Activated CD4-positive, alpha-beta T cell treated with anti-CD3 and anti-CD28 coated beads, Interleukin-2, amount 50 U/mL, for 48 hours (primary cell): ENCODE measurements around the gene FAM107A.

Source experiments
- DNase-seq, 2 experiments: peaks; one replicate each; pipeline ENCODE4 v3.0.0-alpha.2; 2020

FAM107A gene

GRCh38 chr3:58591517-58592510, 14.6 kb upstream of the FAM107A start:
- DNase-seq: no peak

- peak in 1 of 2 experiments; percentile 6 for DNase-seq
Measured at GRCh38 chr3:58588030-58588614, 10.9 kb upstream of the FAM107A start.

GRCh38 chr3:58586776-58587192, 9.6 kb upstream of the FAM107A start:
- DNase-seq: no peak

GRCh38 chr3:58585994-58586393, 8.8 kb upstream of the FAM107A start:
- DNase-seq: no peak

- DNase-seq: peak; percentile 62 to 76
Measured at GRCh38 chr3:58585005-58585786, 8.0 kb upstream of the FAM107A start.

- peak in 1 of 2 experiments; percentile 2 for DNase-seq
Measured at GRCh38 chr3:58584690-58585004, 7.5 kb upstream of the FAM107A start.

GRCh38 chr3:58581328-58582091, 4.3 kb upstream of the FAM107A start:
- DNase-seq: no peak

- no peak for DNase-seq
Measured at GRCh38 chr3:58580826-58581327, 3.7 kb upstream of the FAM107A start.

GRCh38 chr3:58578873-58579272, 1.7 kb upstream of the FAM107A start:
- DNase-seq: no peak

GRCh38 chr3:58576716-58577115, 475 bp downstream of the FAM107A start:
- DNase-seq: no peak

GRCh38 chr3:58575971-58576652, 1.1 kb downstream of the FAM107A start:
- DNase-seq: no peak

- no peak for DNase-seq
Measured at GRCh38 chr3:58574682-58575081, 2.5 kb downstream of the FAM107A start.

- DNase-seq: no peak
Measured at GRCh38 chr3:58574106-58574505, 3.1 kb downstream of the FAM107A start.

GRCh38 chr3:58573640-58574039, 3.6 kb downstream of the FAM107A start:
- no peak for DNase-seq

- DNase-seq: no peak
Measured at GRCh38 chr3:58572634-58573230, 4.5 kb downstream of the FAM107A start.

GRCh38 chr3:58572013-58572633, 5.1 kb downstream of the FAM107A start:
- DNase-seq: no peak

GRCh38 chr3:58570851-58571250, 6.3 kb downstream of the FAM107A start:
- DNase-seq: no peak

- no peak for DNase-seq
Measured at GRCh38 chr3:58569287-58570001, 7.7 kb downstream of the FAM107A start.

GRCh38 chr3:58568572-58569286, 8.5 kb downstream of the FAM107A start:
- DNase-seq: peak; percentile 85 to 89

GRCh38 chr3:58567251-58567515, 10.0 kb downstream of the FAM107A start:
- no peak for DNase-seq
